NT2/D1 (cell line): ENCODE results near the gene IFNAR1.
"Not testable (repeated sequence)": the region's sequence is repeated elsewhere in the genome, so short reads cannot be mapped to it uniquely, and the experiment has no call there.

Experiments
- DNase-seq: peaks from one replicate; pipeline ENCODE4 v3.0.0-alpha.2; 2011; ENCODE audit warnings: low read depth, low spot score
- H3K27me3 ChIP-seq: 2 replicates; pipeline ENCODE4 v1.6.0; 2011; ENCODE audit warnings: mild to moderate bottlenecking; ENCODE audit not compliant: insufficient read length, insufficient read depth
- H3K36me3 ChIP-seq: 2 replicates; pipeline ENCODE4 v1.6.1; 2011; ENCODE audit warnings: mild to moderate bottlenecking, low read length, mixed read lengths; ENCODE audit not compliant: insufficient read depth, insufficient read length
- H3K4me1 ChIP-seq: 2 replicates; pipeline ENCODE4 v1.5.1; 2011; ENCODE audit not compliant: insufficient read depth, insufficient read length
- H3K4me3 ChIP-seq: 2 replicates; pipeline ENCODE4 v1.5.1; 2011; ENCODE audit warnings: low read depth; ENCODE audit not compliant: insufficient read length
- H3K9ac ChIP-seq: 2 replicates; pipeline ENCODE4 v1.6.0; 2011; ENCODE audit warnings: low read depth; ENCODE audit not compliant: insufficient read length
- H3K9me3 ChIP-seq: 2 replicates; pipeline ENCODE4 v1.5.1; 2011; ENCODE audit warnings: mild to moderate bottlenecking, low read length; ENCODE audit not compliant: insufficient read depth
- SUZ12 ChIP-seq: IDR thresholded peaks from 2 replicates; pipeline ENCODE4 v1.6.1; 2011; ENCODE audit not compliant: insufficient read length, insufficient read depth; ENCODE audit errors: extremely low read depth
- YY1 ChIP-seq: IDR thresholded peaks from 2 replicates; pipeline ENCODE4 v1.6.1; 2011; ENCODE audit not compliant: insufficient read length, insufficient read depth
- ZNF274 ChIP-seq: IDR thresholded peaks from 2 replicates; pipeline ENCODE4 v1.6.1; 2011; ENCODE audit warnings: mild to moderate bottlenecking, low read depth, low read length

IFNAR1 gene

GRCh38 chr21:33362044-33362555, 37.3 kb downstream of the IFNAR1 start:
- H3K4me3 ChIP-seq, result no peak overlapping the region
- H3K9ac ChIP-seq, result no peak overlapping the region
- H3K27me3 ChIP-seq, result no peaks in the 10 kb centered on the region
- peaks cover 14% of the 10 kb centered on the region for H3K9me3 ChIP-seq
- TF ChIP-seq ZNF274 (no peak), YY1 (no peak), SUZ12 (no peak)
- DNase-seq, result peak; percentile 66
- peaks cover 4% of the 10 kb centered on the region for H3K4me1 ChIP-seq
- peaks cover 15% of the 10 kb centered on the region for H3K36me3 ChIP-seq

- DNase-seq, H3K4me1 ChIP-seq, H3K36me3 ChIP-seq, H3K9ac ChIP-seq, H3K27me3 ChIP-seq, H3K4me3 ChIP-seq: not testable (repeated sequence)
- H3K9me3 ChIP-seq, result peaks cover 34% of the 10 kb centered on the region
Measured at GRCh38 chr21:33363911-33364609, 39.3 kb downstream of the IFNAR1 start.

- H3K9ac ChIP-seq, result no peak overlapping the region
- no peaks in the 10 kb centered on the region for H3K27me3 ChIP-seq
- DNase-seq, result no peak
- H3K9me3 ChIP-seq, result peaks cover 41% of the 10 kb centered on the region
- H3K4me3 ChIP-seq, result no peak overlapping the region
- peaks cover 4% of the 10 kb centered on the region for H3K4me1 ChIP-seq
- TF ChIP-seq SUZ12 (no peak), YY1 (no peak), ZNF274 (no peak)
- H3K36me3 ChIP-seq, result no peaks in the 10 kb centered on the region
Measured at GRCh38 chr21:33364830-33365229, 40.1 kb downstream of the IFNAR1 start.

GRCh38 chr21:33367309-33367973, 42.7 kb downstream of the IFNAR1 start:
- H3K36me3 ChIP-seq, result no peaks in the 10 kb centered on the region
- DNase-seq, result no peak
- H3K4me1 ChIP-seq, result no peaks in the 10 kb centered on the region
- no peaks in the 10 kb centered on the region for H3K27me3 ChIP-seq
- H3K9ac ChIP-seq, result no peak overlapping the region
- H3K9me3 ChIP-seq, result peaks cover 52% of the 10 kb centered on the region
- H3K4me3 ChIP-seq, result no peak overlapping the region
- TF ChIP-seq YY1, result no peak
- TF ChIP-seq SUZ12, result no peak
- TF ChIP-seq ZNF274, result no peak

- DNase-seq, result no peak
- H3K4me1 ChIP-seq, result no peaks in the 10 kb centered on the region
- peaks cover 52% of the 10 kb centered on the region for H3K9me3 ChIP-seq
- no peak for TF ChIP-seq SUZ12
- no peaks in the 10 kb centered on the region for H3K27me3 ChIP-seq
- no peak overlapping the region for H3K4me3 ChIP-seq
- H3K36me3 ChIP-seq, result no peaks in the 10 kb centered on the region
- no peak overlapping the region for H3K9ac ChIP-seq
Measured at GRCh38 chr21:33368124-33368523, 43.4 kb downstream of the IFNAR1 start.

- no peaks in the 10 kb centered on the region for H3K4me1 ChIP-seq
- DNase-seq, result no peak
- peaks cover 52% of the 10 kb centered on the region for H3K9me3 ChIP-seq
- TF ChIP-seq YY1 (no peak), SUZ12 (no peak), ZNF274 (no peak)
- H3K9ac ChIP-seq, result no peak overlapping the region
- H3K36me3 ChIP-seq, result no peaks in the 10 kb centered on the region
- H3K27me3 ChIP-seq, result no peaks in the 10 kb centered on the region
- H3K4me3 ChIP-seq, result no peak overlapping the region
Measured at GRCh38 chr21:33368576-33368975, 43.8 kb downstream of the IFNAR1 start.

GRCh38 chr21:33369586-33369985, 44.8 kb downstream of the IFNAR1 start:
- no peak overlapping the region for H3K4me3 ChIP-seq
- no peaks in the 10 kb centered on the region for H3K27me3 ChIP-seq
- no peaks in the 10 kb centered on the region for H3K4me1 ChIP-seq
- no peaks in the 10 kb centered on the region for H3K36me3 ChIP-seq
- DNase-seq, result no peak
- TF ChIP-seq SUZ12, result no peak
- TF ChIP-seq ZNF274, result no peak
- no peak for TF ChIP-seq YY1
- H3K9me3 ChIP-seq, result peaks cover 52% of the 10 kb centered on the region
- no peak overlapping the region for H3K9ac ChIP-seq
